SW 1271 (cell line): ENCODE results near the gene PLCH1.
A peak's percentile ranks its signal among the peaks of the same experiment; 100 is the strongest.

ENCODE experiments used
- DNase-seq, 2 experiments: peaks; one replicate each; lab custom pipeline; 2025; lab: John Stamatoyannopoulos, UW

The PLCH1 gene

DNA sequence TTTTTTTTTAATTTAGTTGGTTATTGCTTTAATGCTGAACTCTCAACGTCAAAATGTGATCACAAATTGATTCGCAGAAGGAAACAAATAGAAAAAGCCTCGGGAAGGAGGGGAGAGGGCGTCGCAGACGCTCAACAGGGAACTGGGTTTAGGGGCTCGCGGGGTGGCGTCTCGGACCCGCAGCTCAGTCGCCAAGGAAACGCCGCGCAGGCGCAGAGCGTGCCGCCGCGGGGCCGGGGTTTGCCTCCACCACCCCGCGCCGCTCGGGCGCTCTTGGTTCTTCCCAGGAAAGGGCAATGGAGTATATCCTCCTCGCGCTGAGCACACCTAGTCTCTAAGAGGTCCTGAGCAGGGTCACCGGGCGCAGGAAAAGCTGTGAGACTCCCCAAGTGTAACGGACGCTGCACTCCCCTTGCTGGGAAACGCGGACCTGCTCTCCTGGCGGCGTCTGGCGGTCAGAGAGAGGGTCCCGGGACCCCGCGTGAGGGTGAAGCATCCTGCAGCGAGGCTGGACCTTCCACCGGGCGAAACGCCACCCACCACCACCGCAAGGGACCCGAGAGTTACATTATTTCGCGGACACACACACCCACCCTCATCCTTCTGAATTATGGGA lies 753 bp downstream of the PLCH1 start:
- no peak for DNase-seq

DNA sequence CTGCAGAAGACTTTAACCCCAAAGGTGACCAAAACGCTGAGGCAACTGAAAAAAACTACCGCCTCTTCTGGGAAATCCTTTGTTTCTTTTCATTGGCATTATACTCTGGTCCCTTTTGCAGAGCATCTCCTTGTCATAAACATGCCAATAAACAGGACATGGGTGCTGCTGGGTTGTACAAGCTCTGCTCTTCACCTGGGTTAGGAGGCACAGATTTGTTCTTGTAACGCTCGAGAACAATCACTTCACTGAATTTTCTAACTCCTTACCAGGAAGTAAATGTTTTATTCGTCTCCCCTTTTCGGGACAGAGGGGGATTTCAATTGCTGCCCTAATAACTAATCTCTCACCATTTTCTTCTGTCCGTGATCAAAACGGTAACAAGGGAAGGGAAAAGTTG lies 1.3 kb downstream of the PLCH1 start:
- no peak for DNase-seq

DNA sequence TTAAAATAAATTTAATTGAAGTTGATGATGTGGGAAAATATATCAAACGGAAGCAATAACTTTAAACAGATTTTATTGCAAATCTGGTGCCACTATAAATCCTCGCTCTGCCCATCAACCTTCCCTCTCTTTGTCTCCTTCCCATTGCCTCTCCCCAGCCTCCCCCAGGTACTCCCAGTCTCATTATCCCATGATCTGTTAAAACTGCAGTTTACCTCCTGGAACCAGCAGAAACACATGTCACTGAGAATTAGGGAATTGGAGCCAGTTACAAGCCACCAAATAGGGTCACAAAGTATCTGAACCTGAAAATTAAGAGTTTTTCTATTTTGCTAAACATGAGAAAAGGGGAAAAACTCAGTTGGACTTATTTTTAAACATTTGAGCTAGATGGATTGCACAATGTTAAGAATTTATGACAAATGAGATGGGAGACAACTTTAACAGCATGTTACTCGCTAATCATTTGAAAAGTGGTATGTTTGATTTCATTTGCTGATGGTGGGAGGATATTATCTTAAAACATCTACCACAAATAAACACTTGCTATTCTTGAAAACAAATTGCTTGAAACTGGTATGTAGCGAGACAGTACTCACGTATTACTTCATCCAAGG lies 2.4 kb downstream of the PLCH1 start:
- DNase-seq, result no peak

DNA sequence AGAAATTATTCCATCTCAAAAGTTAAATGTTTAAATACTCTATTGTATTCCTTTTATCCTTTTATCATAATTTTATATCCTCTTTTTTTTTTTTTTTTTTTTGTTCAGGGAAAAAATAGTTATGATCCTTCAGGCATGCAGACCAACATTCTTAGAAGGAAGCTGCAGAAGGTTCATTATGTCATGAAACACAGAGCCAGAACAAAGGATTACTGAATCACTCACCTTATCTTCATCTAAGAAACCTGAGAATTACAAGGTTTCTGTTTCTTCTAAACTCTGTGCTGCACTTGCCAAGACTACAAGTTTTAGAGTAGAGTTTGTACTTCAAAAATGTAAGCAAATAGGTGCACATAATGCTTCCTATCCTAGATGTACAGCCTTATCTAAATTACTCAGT lies 3.3 kb downstream of the PLCH1 start:
- no peak for DNase-seq

DNA sequence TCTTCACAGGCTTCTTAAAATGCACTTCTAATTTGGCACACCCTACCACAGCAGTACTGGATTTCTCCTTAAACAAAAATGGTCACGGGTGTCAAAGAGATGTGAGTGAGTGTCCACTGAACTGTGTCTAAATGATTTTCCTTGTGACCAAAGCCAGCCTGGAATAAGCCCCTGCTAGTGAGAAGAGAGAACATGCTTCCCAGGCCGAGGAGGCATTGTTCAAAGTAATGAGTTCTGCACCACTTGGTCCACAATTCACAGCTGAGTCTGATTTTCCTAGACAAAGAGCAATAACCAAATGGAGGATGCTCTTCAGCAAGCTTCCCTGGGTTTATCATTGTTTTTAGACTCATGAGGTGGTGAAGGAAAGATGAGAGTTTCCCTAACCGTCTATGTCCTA lies 3.8 kb downstream of the PLCH1 start:
- DNase-seq, result no peak

DNA sequence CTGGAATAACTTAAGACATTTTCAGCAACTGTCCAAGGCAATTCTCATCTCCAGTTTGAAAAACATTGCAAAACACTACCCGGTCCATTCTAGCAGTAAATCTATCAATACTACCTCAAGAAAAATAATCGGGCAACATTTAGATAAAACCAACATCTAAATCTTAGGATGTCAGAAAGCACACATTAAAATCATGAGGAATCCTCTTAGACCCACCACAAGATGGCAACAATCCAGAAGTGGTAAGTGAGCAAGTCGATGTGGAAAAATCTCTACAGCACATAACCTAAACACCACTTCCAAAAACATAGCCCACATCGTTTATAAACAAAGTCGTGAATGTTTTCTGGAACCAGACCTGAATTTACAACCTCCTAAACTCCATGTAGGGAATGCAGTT lies 5.7 kb downstream of the PLCH1 start:
- no peak for DNase-seq

DNA sequence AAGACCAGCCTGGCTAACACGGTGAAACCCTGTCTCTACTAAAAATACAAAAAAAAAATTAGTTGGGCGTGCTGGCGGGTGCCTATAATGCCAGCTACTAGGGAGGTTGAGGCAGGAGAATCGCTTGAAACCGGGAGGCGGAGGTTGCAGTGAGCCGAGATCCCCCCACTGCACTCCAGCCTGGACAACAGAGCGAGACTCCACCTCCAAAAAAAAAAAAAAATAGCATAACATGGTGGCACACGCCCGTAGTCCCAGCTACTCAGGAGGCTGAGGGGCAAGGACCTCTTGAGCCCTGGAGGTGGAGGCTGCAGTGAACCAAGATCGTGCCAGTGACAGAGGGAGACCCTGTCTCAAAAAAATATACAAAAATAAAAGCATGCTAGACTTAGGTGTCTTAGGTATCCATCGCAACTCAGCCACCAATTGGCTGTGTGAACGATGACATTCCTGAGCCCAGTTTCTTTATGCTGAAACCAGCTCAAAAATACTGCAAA lies 6.2 kb downstream of the PLCH1 start:
- no peak for DNase-seq

DNA sequence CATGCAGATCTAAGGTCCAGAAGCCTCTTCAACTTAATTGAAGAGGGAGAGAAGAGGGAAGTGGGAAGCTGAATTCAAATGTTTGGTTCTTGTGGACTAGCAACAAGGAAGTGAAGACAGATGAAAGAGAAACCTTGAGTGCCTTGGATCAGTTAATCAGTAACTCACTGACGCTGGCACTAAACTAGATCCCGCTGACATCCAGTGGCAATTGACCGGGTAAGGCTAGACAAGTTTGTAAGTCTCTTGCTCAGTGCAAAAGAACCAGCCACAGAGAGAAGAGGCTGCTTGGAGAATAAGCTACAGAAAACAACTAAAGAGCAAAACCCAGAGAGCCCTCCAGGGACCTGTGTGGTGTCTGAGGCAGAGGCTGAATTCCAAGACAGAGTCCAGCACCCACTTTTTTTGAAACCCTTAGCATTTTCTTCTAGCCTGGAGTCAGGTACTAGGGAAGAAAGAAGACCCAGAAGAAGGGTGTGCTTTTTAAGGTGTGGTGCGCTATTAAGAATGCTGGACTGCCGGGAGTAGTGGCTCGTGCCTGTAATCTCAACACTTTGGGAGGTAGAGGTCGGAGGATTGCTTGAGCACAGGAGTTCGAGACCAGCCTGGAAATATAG lies 6.9 kb downstream of the PLCH1 start:
- DNase-seq, result no peak

DNA sequence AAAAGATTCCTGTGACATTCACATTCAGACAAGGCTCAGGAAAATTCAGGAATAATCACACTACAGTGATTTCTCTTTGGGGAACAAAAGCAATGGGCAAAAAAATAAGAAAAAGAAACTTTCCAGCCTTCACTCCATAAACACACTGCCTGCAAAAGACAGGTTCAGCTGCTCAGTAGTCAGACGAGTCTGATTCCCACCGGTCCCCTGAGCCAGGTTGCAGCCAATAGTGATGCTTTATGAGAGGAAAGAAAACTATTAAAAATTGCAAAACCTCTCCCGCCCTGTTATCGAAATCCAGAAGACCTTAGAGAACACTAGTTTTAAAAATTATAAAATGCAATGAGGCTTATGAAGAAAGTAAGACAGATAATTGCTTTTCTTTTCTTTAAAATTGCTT lies 8.5 kb downstream of the PLCH1 start:
- no peak for DNase-seq

DNA sequence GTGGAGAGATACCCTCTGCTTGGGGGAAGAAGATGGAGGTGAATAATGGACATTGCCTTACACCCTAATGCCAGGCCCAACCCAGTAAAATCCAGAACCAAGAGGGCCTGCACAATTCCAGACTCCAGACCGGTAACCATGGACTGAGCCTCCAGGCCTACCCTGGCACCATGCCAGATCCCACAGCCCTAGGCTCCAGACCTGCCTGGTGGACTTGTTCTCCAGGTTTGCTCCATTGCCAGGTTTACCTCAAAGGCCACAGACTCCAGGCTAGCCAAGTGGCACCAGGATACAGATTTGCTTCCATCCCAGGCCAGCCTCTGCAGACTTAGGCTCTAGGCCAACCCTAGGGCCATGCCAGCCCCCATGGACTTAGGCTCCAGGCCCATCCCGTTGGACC lies 14.0 kb downstream of the PLCH1 start:
- DNase-seq, result no peak

DNA sequence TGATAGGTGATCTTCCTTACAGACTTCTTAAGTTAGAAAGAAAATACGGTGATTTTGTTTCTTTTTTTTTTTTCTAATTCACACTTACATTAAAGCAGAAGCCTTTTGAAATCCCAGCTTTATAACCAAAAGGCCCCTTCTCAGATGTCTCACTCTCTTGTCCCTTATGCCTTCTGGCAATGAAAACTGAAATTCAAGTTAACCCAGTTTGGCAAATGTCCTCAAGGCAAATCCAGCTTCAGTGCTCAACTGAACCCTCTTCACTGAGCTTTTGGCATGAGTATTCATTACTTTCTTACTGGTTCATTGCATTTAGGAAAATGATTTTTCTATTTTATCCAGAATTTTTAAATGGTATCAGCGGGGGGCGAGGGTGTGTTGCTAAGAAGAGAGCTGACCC lies 17.0 kb downstream of the PLCH1 start:
- DNase-seq, result no peak

DNA sequence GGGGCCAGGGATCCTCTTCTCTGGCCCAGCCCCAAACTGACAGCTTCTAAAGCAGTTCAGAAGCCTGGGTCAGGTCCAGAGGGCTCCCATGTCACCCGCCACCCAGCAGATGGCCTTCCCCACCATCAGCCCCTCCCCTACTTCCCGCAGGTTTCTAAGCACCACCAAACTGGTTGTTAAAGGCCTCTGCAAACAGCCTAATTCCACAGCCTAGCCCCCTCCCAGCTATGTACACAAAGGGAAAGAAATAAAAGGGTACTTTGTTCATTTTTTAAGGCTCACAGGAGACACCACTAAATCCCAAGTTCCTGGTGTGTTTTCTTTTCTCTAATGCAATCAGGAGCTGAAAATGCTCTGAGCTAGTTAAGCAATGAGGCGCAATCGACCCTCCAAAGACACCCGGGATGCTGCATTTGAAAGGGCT lies 30.6 kb downstream of the PLCH1 start:
- DNase-seq, result no peak

DNA sequence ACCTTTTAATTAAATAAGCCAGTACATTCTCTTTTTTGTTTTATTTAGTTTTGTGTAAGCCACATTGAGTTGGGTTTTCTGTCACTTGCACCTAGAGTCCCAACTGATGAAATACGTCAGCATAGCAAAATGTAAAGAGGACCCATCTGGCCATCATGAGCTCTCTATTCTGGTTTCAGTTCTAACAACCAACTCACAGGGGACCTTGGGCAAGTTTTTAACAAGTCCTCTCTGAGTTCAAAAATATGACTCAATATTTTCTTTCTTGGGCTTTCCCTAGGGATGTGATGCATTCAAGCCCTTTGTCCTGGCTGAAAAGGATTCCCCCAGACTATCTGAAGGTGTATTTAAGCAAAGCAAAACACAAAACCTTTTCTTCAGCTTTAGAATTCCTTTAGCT lies 32.9 kb downstream of the PLCH1 start:
- DNase-seq, result no peak

DNA sequence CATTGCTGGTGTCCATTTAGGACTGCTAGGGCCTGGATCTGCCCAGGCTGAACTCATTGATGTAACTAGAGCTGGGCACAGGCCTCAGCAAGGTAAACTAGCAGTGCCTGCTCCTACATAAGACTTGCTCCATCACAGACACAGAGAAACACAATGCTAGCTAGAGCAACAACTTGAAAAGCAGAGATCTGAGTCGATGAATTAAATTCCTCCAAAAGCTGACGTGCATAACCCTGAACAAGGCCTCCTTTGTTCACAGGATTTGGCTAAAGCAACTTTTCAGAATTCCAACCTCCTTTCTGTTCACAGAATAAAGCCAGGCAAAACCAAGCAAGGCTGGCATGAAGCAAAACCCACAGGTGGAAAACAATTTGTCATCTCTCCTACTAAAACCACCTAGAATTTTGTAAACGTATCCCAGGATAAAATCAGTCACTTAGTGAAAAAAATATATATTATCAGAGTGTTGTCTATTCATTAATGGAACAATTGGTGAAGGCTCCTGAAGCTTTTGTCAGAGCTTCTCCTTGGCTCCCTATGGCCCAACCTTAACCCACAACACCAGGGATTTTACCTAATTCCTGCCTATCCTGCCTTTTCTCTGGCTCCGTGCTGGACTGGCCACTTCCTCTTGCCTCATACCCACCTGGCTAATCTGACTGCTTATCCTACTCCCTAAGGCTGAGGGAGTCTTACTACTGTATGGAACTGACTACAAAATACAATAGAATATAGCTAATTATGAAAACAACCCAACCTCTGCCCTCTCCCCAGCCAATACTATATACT lies 39.9 kb downstream of the PLCH1 start:
- no peak for DNase-seq

DNA sequence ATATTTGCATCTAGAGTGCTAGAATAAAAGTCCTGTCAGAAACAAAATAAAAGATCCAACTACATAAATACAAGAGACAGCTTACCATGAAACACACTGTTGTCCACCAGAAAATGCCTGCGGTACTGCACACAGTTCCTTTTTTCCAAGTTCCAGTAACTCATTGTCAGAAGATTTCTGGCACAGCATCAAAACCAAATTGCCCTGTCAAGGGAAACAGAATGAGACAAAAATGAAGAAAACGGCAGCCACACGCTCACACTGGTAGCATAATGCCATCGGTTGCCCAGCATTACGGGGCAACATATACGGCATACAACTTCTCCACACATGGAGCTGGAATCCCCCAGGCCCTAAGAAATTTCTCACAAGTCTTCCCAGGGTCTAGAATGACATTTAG lies 40.8 kb downstream of the PLCH1 start:
- no peak for DNase-seq

DNA sequence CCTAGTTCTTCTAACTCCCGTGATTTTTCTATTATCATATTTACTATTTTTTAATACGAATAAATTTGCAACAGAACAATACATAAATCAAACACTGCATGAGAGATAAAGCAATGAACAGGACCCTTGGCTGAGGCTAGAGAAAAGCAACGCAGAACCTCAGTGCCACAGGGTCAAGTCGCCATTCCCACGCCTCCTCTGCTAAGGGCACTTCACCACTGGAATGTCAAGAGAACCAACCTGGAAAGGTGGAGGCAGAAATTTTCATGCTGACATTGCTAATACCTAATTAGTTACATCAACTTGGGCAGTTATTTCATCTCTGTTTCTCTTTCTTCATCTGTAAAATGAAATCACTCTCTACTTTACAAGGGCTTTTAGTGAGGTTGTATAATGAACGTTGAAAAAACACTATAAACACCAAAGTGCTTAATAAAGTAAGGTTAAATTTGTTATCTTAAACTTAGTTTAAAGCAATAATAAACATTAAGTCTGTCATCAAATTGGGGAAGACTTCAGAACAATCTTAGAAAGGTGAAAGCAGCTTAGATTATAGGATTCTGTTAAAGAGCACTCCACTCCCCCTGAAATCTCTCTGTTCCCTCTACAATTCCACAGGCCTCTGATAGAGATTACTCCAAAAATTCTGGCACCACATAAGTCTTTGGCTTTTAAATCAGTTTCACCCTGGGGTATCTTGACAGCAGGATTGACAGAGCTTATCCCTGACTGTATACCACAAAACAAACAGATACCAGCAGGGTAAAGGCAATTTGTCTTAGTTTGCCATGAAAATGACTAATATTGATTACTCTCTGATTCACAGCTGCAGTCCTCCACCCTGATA lies 41.9 kb downstream of the PLCH1 start:
- no peak for DNase-seq

DNA sequence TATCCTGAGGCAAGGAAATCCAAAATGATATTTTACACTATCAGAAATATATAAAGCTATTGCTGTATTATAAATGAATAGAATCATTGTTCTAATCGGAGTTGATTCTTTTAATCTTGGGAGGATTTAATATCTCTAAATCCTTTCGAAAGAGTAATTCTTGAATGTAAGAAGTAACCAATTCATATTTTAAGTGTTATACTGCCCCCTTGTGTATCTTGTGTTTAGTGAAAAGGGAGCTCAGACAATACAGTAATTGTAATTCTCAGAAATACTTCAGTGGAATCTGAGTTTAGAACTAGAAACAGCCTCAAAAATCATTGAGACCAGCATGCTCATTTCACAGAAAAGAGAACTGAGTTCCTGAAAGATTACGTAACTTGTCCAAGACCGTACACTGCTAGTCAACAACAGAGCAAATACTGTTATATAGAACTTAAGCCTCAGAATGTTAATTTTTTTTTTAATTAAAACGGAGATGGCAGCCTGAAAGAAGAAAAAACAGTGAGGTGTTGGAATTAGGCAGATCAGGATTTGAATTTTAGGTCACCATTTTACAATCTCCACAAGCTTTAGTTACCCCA lies 42.9 kb downstream of the PLCH1 start:
- DNase-seq, result peak; percentile 5 to 56

DNA sequence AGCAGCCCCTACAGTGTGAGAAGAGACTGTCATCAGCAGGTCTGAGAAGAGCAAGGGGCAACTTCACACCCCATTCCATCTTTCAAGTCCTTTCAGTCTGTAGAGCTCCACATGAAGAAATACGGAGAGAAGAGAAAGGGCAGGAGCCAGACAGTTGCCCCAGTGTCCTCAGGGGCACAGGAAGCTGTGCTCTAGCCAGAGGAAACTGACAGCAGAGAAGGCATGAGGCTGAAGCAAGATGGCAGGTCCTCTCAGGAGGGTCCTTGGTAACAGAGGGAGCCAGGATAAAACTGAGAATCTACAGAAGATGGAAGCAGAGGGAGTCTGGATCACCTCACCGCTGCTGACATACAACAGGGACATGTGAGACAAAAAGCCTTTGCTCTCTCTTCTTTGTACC lies 47.3 kb downstream of the PLCH1 start:
- DNase-seq, result no peak

DNA sequence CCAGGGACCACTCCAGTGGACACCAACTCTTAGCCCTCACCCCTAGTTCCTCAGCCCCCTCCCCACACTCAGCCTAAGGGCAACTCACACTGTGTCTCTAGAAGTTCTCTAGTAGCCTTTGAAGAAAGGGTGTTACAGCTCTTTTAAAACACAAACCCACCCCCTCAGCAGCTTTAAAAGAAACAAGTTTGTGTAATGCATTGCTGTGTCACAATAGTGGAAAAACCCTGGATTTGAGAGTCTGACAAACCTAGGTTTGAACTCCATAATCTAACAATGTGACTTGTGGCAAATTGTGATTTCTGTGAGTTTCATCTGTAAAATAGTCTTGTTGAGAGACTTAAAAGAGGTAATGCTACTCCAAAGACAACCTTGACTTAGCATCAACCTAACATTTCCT lies 54.0 kb downstream of the PLCH1 start:
- DNase-seq, result no peak

DNA sequence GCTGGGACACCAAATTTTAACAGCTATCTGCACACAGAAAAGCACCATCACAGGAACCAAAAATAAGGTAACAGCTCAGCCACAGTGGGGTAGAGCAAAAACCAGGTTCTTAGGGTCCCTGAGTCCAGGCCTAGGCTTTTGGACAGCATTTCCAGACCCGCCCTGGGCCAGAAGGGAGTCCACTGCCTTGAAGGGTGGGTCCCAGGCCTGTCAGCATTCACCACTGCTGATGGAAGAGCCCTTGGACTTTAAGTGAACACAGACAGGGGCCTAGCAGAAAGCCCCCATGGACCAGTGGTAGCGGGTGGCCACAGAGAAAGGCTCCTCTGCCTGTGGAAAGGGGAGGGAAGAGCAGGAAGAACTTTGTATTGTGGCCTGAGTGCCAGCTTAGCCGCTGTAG lies 56.4 kb downstream of the PLCH1 start:
- DNase-seq, result no peak

DNA sequence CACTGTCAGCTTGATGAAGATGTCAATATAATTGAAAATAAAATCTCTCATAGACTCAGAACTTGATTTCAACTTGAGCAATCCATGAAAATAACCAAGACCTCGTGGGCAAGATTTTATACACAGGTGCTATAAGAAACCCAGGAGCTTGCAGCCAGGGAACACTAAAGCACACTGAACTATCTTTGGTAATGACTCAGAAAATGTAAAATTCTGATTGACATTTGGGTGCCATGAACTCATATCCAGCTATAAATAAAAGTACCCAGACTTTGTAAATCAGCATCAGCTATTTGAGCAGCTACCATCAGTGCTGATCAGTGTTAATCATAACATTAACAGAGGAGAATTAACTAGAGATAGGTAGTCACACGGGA lies 61.5 kb downstream of the PLCH1 start:
- no peak for DNase-seq
